Bronchial epithelial cell (primary cell): Measurements from ENCODE around the gene MZB1. TPM values are rescaled to one million over a fixed set of nuclear protein-coding genes. Genes with fewer than 3 reads are reported as not detected.
"Not testable (repeated sequence)": the region's sequence is repeated elsewhere in the genome, so short reads cannot be mapped to it uniquely, and the experiment has no call there.

Experiments
- DNase-seq: peaks from one replicate; pipeline ENCODE4 v3.0.0-alpha.2; 2010; ENCODE audit warnings: low read depth
- FAIRE-seq: peaks from 2 replicates; lab custom pipeline; 2011; peaks lifted over from hg19 to GRCh38; lab: Jason Lieb, UNC
- H3K27me3 ChIP-seq: 2 replicates; pipeline ENCODE4 v1.5.1; 2011; ENCODE audit warnings: low read length; ENCODE audit not compliant: control insufficient read depth, insufficient read depth
- H3K36me3 ChIP-seq: 2 replicates; pipeline ENCODE4 v1.5.1; 2011; ENCODE audit warnings: low read length; ENCODE audit not compliant: control insufficient read depth, insufficient read depth
- H3K4me3 ChIP-seq: 2 replicates; pipeline ENCODE4 v1.5.1; 2011; ENCODE audit warnings: mild to moderate bottlenecking, low read depth, low read length, control low read depth
- total RNA-seq: library from RNA; depleted of rRNA; stranded (reverse); fragments of >200 nt; gene quantifications from 2 replicates; pipeline ENCODE4 v1.2.1, GENCODE V29; 2014
- TF ChIP-seq, protein P1 (sequence below): IDR thresholded peaks from 2 replicates; pipeline ENCODE4 v1.5.1; 2011; ENCODE audit warnings: mild to moderate bottlenecking, moderate library complexity, low read length, control low read depth, inconsistent platforms; ENCODE audit not compliant: insufficient read depth, severe bottlenecking

The MZB1 gene
- total RNA-seq, 1 donor from 2014 or later: not detected

- no peak overlapping the region for H3K4me3 ChIP-seq
- no peaks in the 10 kb centered on the region for H3K36me3 ChIP-seq
- FAIRE-seq (no peak), DNase-seq (no peak)
- H3K27me3 ChIP-seq: no peaks in the 10 kb centered on the region
- TF ChIP-seq, protein P1, sequence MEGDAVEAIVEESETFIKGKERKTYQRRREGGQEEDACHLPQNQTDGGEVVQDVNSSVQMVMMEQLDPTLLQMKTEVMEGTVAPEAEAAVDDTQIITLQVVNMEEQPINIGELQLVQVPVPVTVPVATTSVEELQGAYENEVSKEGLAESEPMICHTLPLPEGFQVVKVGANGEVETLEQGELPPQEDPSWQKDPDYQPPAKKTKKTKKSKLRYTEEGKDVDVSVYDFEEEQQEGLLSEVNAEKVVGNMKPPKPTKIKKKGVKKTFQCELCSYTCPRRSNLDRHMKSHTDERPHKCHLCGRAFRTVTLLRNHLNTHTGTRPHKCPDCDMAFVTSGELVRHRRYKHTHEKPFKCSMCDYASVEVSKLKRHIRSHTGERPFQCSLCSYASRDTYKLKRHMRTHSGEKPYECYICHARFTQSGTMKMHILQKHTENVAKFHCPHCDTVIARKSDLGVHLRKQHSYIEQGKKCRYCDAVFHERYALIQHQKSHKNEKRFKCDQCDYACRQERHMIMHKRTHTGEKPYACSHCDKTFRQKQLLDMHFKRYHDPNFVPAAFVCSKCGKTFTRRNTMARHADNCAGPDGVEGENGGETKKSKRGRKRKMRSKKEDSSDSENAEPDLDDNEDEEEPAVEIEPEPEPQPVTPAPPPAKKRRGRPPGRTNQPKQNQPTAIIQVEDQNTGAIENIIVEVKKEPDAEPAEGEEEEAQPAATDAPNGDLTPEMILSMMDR: no peak
Observed at GRCh38 chr5:139414581-139415130, 24.9 kb upstream of the MZB1 start.

- no peak for DNase-seq
- Histone ChIP-seq H3K36me3 (no peaks in the 10 kb centered on the region), H3K4me3 (no peak overlapping the region), H3K27me3 (no peaks in the 10 kb centered on the region)
- TF ChIP-seq, protein P1: no peak
- no peak for FAIRE-seq
Observed at GRCh38 chr5:139413963-139414362, 24.2 kb upstream of the MZB1 start.

- TF ChIP-seq, protein P1: no peak
- Histone ChIP-seq H3K27me3 (no peaks in the 10 kb centered on the region), H3K4me3 (no peak overlapping the region), H3K36me3 (no peaks in the 10 kb centered on the region)
- FAIRE-seq (no peak), DNase-seq (no peak)
Observed at GRCh38 chr5:139413153-139413552, 23.4 kb upstream of the MZB1 start.

- TF ChIP-seq, protein P1: no peak
- no peak overlapping the region for H3K4me3 ChIP-seq
- no peaks in the 10 kb centered on the region for H3K27me3 ChIP-seq
- FAIRE-seq: peak; percentile 23
- H3K36me3 ChIP-seq: no peaks in the 10 kb centered on the region
- no peak for DNase-seq
Observed at GRCh38 chr5:139410993-139411828, 21.5 kb upstream of the MZB1 start.

GRCh38 chr5:139410121-139410992 is 20.6 kb upstream of the MZB1 start:
- H3K36me3 ChIP-seq: no peaks in the 10 kb centered on the region
- FAIRE-seq: no peak
- TF ChIP-seq, protein P1: no peak
- DNase-seq: no peak
- no peaks in the 10 kb centered on the region for H3K27me3 ChIP-seq
- no peak overlapping the region for H3K4me3 ChIP-seq

DNA sequence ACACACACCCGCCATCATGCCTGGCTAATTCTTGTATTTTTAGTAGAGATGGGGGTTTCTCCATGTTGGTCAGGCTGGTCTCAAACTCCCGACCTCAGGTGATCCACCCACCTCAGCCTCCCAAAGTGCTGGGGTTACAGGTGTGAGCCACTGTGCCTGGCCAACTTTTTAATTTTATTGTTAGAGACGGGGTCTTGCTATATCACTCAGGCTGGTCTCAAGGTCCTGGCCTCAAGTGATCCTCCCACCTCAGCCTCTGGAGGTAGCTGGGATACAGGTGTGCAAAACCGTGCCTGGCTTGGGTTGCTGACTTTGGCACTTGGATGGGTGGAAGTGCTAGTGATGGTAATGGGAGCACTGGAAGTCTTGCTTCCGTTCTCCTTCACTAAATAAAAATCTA is 19.4 kb upstream of the MZB1 start:
- not testable (repeated sequence) for DNase-seq

More for the DNA sequence above, 19.4 kb upstream of the MZB1 start:
- H3K27me3 ChIP-seq, FAIRE-seq, H3K4me3 ChIP-seq, H3K36me3 ChIP-seq: not testable (repeated sequence)
